GM23338 (cell line): ENCODE measurements around the gene SUSD3. TPM values are rescaled to one million over a fixed set of nuclear protein-coding genes. Genes with fewer than 3 reads are reported as not detected.

Experiments
- ATAC-seq: fragments of 200-7000 bp; cut with Tn5 transposase; 3 replicates; pipeline ENCODE4 v1.9.1; 2020
- DNase-seq: peaks from one replicate; pipeline ENCODE4 v3.0.0-alpha.2; 2015; ENCODE audit warnings: low spot score
- H2AFZ ChIP-seq: fragments of 200-600 bp; sonication (generic); 2 replicates; pipeline ENCODE4 v1.8.0; 2016; ENCODE audit warnings: antibody characterized with exemption, mild to moderate bottlenecking, moderate library complexity
- H3F3A ChIP-seq: fragments of 200-600 bp; sonication (generic); replicated peaks from 2 replicates; pipeline ENCODE4 v1.8.0; 2017; ENCODE audit warnings: antibody characterized with exemption, mixed run types, low read depth
- H3K27ac ChIP-seq: fragments of 200-600 bp; sonication (generic); 2 replicates; pipeline ENCODE4 v1.6.1; 2016; ENCODE audit warnings: low read depth
- H3K27me3 ChIP-seq: fragments of 200-600 bp; sonication (generic); 2 replicates; pipeline ENCODE4 v1.8.0; 2016; ENCODE audit warnings: mild to moderate bottlenecking, mixed run types, moderate library complexity; ENCODE audit not compliant: insufficient read depth
- H3K36me3 ChIP-seq: fragments of 200-600 bp; sonication (generic); 2 replicates; pipeline ENCODE4 v1.8.0; 2016; ENCODE audit warnings: mild to moderate bottlenecking; ENCODE audit not compliant: insufficient read depth
- H3K4me1 ChIP-seq: fragments of 200-600 bp; sonication (generic); 2 replicates; pipeline ENCODE4 v1.8.0; 2016; ENCODE audit warnings: mild to moderate bottlenecking, moderate library complexity; ENCODE audit not compliant: insufficient read depth
- H3K4me2 ChIP-seq: fragments of 200-600 bp; sonication (generic); 2 replicates; pipeline ENCODE4 v1.7.1; 2017; ENCODE audit warnings: mixed run types
- H3K4me3 ChIP-seq: fragments of 200-600 bp; sonication (generic); 2 replicates; pipeline ENCODE4 v1.6.1; 2016; ENCODE audit warnings: mixed run types
- H3K79me2 ChIP-seq: fragments of 200-600 bp; sonication (generic); replicated peaks from 2 replicates; pipeline ENCODE4 v1.8.0; 2017; ENCODE audit warnings: mild to moderate bottlenecking; ENCODE audit not compliant: insufficient read depth
- H3K9me2 ChIP-seq: fragments of 200-600 bp; sonication (generic); 2 replicates; pipeline ENCODE4 v1.8.0; 2017; ENCODE audit not compliant: insufficient read depth
- H4K20me1 ChIP-seq: fragments of 200-600 bp; sonication (generic); replicated peaks from 2 replicates; pipeline ENCODE4 v1.8.0; 2017; ENCODE audit warnings: mild to moderate bottlenecking; ENCODE audit not compliant: insufficient read depth
- H3K27ac Mint-ChIP-seq: 2 replicates; pipeline ENCODE4 v1.8.0; 2020; ENCODE audit warnings: inconsistent platforms, mild to moderate bottlenecking, moderate library complexity, mixed read lengths
- H3K27me3 Mint-ChIP-seq: 3 replicates; pipeline ENCODE4 v1.8.0; 2022; ENCODE audit warnings: low read depth, mild to moderate bottlenecking, moderate library complexity, mixed read lengths, inconsistent platforms; ENCODE audit not compliant: insufficient read depth, poor library complexity
- H3K36me3 Mint-ChIP-seq: 3 replicates; pipeline ENCODE4 v1.8.0; 2021; ENCODE audit warnings: low read depth, mild to moderate bottlenecking, inconsistent platforms, moderate library complexity, mixed read lengths
- H3K4me1 Mint-ChIP-seq: 3 replicates; pipeline ENCODE4 v1.8.0; 2020; ENCODE audit warnings: mild to moderate bottlenecking, inconsistent platforms, mixed read lengths
- H3K4me3 Mint-ChIP-seq: 3 replicates; pipeline ENCODE4 v1.8.0; 2021; ENCODE audit warnings: moderate library complexity, mild to moderate bottlenecking, inconsistent platforms, mixed read lengths
- H3K9me3 Mint-ChIP-seq: 3 replicates; pipeline ENCODE4 v1.8.0; 2020; ENCODE audit warnings: moderate library complexity, mild to moderate bottlenecking, inconsistent platforms, mixed read lengths
- CREB1 ChIP-seq: fragments of 250-450 bp; sonication (Bioruptor Pico); IDR thresholded peaks from 2 replicates; pipeline ENCODE4 v1.5.0; 2020; ENCODE audit warnings: low read depth, mild to moderate bottlenecking, moderate library complexity
- EZH2 ChIP-seq: fragments of 200-600 bp; sonication (generic); IDR thresholded peaks from one replicate; pipeline ENCODE4 v1.8.0; 2017; ENCODE audit warnings: antibody characterized with exemption, mild to moderate bottlenecking, low read depth; ENCODE audit not compliant: unreplicated experiment
- EZH2phosphoT487 ChIP-seq: fragments of 200-600 bp; sonication (generic); IDR thresholded peaks from one replicate; pipeline ENCODE4 v1.8.1; 2018; ENCODE audit warnings: antibody characterized with exemption; ENCODE audit not compliant: unreplicated experiment
- JUNB ChIP-seq: IDR thresholded peaks from one replicate; pipeline ENCODE4 v1.6.1; 2016; ENCODE audit warnings: antibody characterized with exemption; ENCODE audit not compliant: unreplicated experiment
- NANOG ChIP-seq: IDR thresholded peaks from 2 replicates; pipeline ENCODE4 v1.6.1; 2016; ENCODE audit warnings: antibody characterized with exemption, borderline replicate concordance
- POLR2AphosphoS5 ChIP-seq: IDR thresholded peaks from 2 replicates; pipeline ENCODE4 v1.6.1; 2016; ENCODE audit warnings: antibody characterized with exemption, low read depth
- STAT1 ChIP-seq: IDR thresholded peaks from one replicate; pipeline ENCODE4 v1.6.1; 2016; ENCODE audit warnings: antibody characterized with exemption; ENCODE audit not compliant: unreplicated experiment
- ZNF114 ChIP-seq: fragments of 250-450 bp; sonication (Bioruptor Pico); IDR thresholded peaks from 2 replicates; pipeline ENCODE4 v1.5.0; 2020; ENCODE audit warnings: mild to moderate bottlenecking, moderate library complexity
- ZNF331 ChIP-seq: fragments of 250-450 bp; sonication (Bioruptor Pico); IDR thresholded peaks from 2 replicates; pipeline ENCODE4 v1.5.0; 2020; ENCODE audit warnings: low read depth, mild to moderate bottlenecking, moderate library complexity
- ZNF462 ChIP-seq: fragments of 250-450 bp; sonication (Bioruptor Pico); IDR thresholded peaks from 2 replicates; pipeline ENCODE4 v1.5.0; 2020; ENCODE audit warnings: mild to moderate bottlenecking, moderate library complexity
- polyA plus RNA-seq: library from polyadenylated mRNA; unstranded; fragments of >200 nt; fragmentation: Nextera tagmentation; extraction: Ambion mirVana; gene quantifications from 2 replicates; pipeline ENCODE4 v1.2.1, GENCODE V29; 2016
- total RNA-seq: library from RNA; depleted of rRNA; stranded (reverse); fragments of >200 nt; shearing (Covaris generic); gene quantifications from 2 replicates; pipeline ENCODE4 v1.2.3, GENCODE V29; 2014
- TF ChIP-seq, protein P1 (sequence below): IDR thresholded peaks from 2 replicates; pipeline ENCODE4 v1.6.1; 2016; ENCODE audit warnings: antibody characterized with exemption
- TF ChIP-seq, protein P2 (sequence below), 2 experiments: fragments of 200-600 bp in 1 of 2; sonication (generic) in 1 of 2; conservative IDR thresholded peaks; 2 replicates each; pipeline versions ENCODE4 v1.5.1 to v1.6.1; 2016 to 2017; ENCODE audit warnings: antibody characterized with exemption in 2 of 2, low read depth in 2 of 2, mild to moderate bottlenecking in 2 of 2, moderate library complexity in 1 of 2
- TF ChIP-seq, protein P3 (sequence below): IDR thresholded peaks from one replicate; pipeline ENCODE4 v1.6.1; 2018; ENCODE audit warnings: antibody characterized with exemption; ENCODE audit not compliant: unreplicated experiment

Gene SUSD3
- total and polyA plus RNA-seq, 2 experiments from 2014 or later: 6.9 to 20.1 TPM

- H4K20me1 ChIP-seq: 0 out of 2 replicates have a peak, but pooled peaks cover 8% of the 10 kb centered on the region
- H3K4me2 ChIP-seq: no peak overlapping the region
- no peaks in the 10 kb centered on the region for H3K27me3 ChIP-seq
- Mint-ChIP-seq H3K4me3 (no peak overlapping the region), H3K4me1 (peaks cover 40% of the 10 kb centered on the region), H3K27ac (no peak overlapping the region), H3K9me3 (no peaks in the 10 kb centered on the region), H3K27me3 (peaks cover 9% of the 10 kb centered on the region), H3K36me3 (peaks cover 5% of the 10 kb centered on the region; the same call in 2 of the 3 replicates)
- H3K9me2 ChIP-seq: no peaks in the 10 kb centered on the region
- peaks cover 20% of the 10 kb centered on the region for H3K4me1 ChIP-seq
- H3K79me2 ChIP-seq: 0 out of 2 replicates have a peak, but pooled peaks cover 6% of the 10 kb centered on the region
- TF ChIP-seq EZH2: no peak
- TF ChIP-seq STAT1: no peak
- TF ChIP-seq, protein P1, sequence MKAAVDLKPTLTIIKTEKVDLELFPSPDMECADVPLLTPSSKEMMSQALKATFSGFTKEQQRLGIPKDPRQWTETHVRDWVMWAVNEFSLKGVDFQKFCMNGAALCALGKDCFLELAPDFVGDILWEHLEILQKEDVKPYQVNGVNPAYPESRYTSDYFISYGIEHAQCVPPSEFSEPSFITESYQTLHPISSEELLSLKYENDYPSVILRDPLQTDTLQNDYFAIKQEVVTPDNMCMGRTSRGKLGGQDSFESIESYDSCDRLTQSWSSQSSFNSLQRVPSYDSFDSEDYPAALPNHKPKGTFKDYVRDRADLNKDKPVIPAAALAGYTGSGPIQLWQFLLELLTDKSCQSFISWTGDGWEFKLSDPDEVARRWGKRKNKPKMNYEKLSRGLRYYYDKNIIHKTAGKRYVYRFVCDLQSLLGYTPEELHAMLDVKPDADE: no peak
- no peak for TF ChIP-seq JUNB
- no peak for TF ChIP-seq ZNF331 (CRISPR knock-in tag)
- no peak for TF ChIP-seq POLR2AphosphoS5
- TF ChIP-seq ZNF114 (CRISPR knock-in tag): no peak
- TF ChIP-seq CREB1 (CRISPR knock-in tag): no peak
- TF ChIP-seq ZNF462: no peak
- no peak for TF ChIP-seq EZH2phosphoT487
- TF ChIP-seq, protein P2, sequence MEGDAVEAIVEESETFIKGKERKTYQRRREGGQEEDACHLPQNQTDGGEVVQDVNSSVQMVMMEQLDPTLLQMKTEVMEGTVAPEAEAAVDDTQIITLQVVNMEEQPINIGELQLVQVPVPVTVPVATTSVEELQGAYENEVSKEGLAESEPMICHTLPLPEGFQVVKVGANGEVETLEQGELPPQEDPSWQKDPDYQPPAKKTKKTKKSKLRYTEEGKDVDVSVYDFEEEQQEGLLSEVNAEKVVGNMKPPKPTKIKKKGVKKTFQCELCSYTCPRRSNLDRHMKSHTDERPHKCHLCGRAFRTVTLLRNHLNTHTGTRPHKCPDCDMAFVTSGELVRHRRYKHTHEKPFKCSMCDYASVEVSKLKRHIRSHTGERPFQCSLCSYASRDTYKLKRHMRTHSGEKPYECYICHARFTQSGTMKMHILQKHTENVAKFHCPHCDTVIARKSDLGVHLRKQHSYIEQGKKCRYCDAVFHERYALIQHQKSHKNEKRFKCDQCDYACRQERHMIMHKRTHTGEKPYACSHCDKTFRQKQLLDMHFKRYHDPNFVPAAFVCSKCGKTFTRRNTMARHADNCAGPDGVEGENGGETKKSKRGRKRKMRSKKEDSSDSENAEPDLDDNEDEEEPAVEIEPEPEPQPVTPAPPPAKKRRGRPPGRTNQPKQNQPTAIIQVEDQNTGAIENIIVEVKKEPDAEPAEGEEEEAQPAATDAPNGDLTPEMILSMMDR (conservative IDR thresholded peaks at IDR 0.05; ENCODE audit: low read depth in 2 of 2): no peak
- no peak for TF ChIP-seq NANOG
- TF ChIP-seq, protein P3, sequence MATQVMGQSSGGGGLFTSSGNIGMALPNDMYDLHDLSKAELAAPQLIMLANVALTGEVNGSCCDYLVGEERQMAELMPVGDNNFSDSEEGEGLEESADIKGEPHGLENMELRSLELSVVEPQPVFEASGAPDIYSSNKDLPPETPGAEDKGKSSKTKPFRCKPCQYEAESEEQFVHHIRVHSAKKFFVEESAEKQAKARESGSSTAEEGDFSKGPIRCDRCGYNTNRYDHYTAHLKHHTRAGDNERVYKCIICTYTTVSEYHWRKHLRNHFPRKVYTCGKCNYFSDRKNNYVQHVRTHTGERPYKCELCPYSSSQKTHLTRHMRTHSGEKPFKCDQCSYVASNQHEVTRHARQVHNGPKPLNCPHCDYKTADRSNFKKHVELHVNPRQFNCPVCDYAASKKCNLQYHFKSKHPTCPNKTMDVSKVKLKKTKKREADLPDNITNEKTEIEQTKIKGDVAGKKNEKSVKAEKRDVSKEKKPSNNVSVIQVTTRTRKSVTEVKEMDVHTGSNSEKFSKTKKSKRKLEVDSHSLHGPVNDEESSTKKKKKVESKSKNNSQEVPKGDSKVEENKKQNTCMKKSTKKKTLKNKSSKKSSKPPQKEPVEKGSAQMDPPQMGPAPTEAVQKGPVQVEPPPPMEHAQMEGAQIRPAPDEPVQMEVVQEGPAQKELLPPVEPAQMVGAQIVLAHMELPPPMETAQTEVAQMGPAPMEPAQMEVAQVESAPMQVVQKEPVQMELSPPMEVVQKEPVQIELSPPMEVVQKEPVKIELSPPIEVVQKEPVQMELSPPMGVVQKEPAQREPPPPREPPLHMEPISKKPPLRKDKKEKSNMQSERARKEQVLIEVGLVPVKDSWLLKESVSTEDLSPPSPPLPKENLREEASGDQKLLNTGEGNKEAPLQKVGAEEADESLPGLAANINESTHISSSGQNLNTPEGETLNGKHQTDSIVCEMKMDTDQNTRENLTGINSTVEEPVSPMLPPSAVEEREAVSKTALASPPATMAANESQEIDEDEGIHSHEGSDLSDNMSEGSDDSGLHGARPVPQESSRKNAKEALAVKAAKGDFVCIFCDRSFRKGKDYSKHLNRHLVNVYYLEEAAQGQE: no peak
- H2AFZ ChIP-seq: no peak overlapping the region
- H3K27ac ChIP-seq: no peak overlapping the region
- no peak for ATAC-seq
- no peaks in the 10 kb centered on the region for H3K36me3 ChIP-seq
- H3F3A ChIP-seq: no peaks in the 10 kb centered on the region
- no peak for DNase-seq
- H3K4me3 ChIP-seq: no peak overlapping the region
These were observed 70.8 kb downstream of the SUSD3 start for GRCh38 chr9:93129286-93129685.
